ENCODE measurements around the gene IGFBP7. TPM values are rescaled to one million over a fixed set of nuclear protein-coding genes. Genes with fewer than 3 reads are reported as not detected.

Gene IGFBP7
- total RNA-seq, 1 donor from 2014 or later, result 7.6 TPM

GRCh38 chr4:57042711-57043169 lies 67.4 kb downstream of the IGFBP7 start:
- TF ChIP-seq, protein P1, sequence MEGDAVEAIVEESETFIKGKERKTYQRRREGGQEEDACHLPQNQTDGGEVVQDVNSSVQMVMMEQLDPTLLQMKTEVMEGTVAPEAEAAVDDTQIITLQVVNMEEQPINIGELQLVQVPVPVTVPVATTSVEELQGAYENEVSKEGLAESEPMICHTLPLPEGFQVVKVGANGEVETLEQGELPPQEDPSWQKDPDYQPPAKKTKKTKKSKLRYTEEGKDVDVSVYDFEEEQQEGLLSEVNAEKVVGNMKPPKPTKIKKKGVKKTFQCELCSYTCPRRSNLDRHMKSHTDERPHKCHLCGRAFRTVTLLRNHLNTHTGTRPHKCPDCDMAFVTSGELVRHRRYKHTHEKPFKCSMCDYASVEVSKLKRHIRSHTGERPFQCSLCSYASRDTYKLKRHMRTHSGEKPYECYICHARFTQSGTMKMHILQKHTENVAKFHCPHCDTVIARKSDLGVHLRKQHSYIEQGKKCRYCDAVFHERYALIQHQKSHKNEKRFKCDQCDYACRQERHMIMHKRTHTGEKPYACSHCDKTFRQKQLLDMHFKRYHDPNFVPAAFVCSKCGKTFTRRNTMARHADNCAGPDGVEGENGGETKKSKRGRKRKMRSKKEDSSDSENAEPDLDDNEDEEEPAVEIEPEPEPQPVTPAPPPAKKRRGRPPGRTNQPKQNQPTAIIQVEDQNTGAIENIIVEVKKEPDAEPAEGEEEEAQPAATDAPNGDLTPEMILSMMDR (IDR thresholded peaks at IDR 0.05; ENCODE audit: unreplicated experiment), result no peak
- DNase-seq (ENCODE audit: low spot score), result no peak
- H3K27me3 Mint-ChIP-seq (ENCODE audit: unreplicated experiment), result no peaks in the 10 kb centered on the region
- no peaks in the 10 kb centered on the region for H3K36me3 Mint-ChIP-seq (ENCODE audit: low read depth, unreplicated experiment)
- H3K27ac Mint-ChIP-seq (ENCODE audit: unreplicated experiment), result no peak overlapping the region
- no peaks in the 10 kb centered on the region for H3K4me1 Mint-ChIP-seq (ENCODE audit: unreplicated experiment)
- peaks cover 7% of the 10 kb centered on the region for H3K9me3 Mint-ChIP-seq (ENCODE audit: unreplicated experiment)
- H3K4me3 Mint-ChIP-seq (ENCODE audit: unreplicated experiment), result no peak overlapping the region

GRCh38 chr4:57041020-57041419 lies 69.2 kb downstream of the IGFBP7 start:
- Mint-ChIP-seq H3K4me1 (ENCODE audit: unreplicated experiment) (no peaks in the 10 kb centered on the region), H3K27me3 (ENCODE audit: unreplicated experiment) (no peaks in the 10 kb centered on the region), H3K36me3 (ENCODE audit: low read depth, unreplicated experiment) (no peaks in the 10 kb centered on the region), H3K4me3 (ENCODE audit: unreplicated experiment) (no peak overlapping the region), H3K27ac (ENCODE audit: unreplicated experiment) (no peak overlapping the region), H3K9me3 (ENCODE audit: unreplicated experiment) (no peaks in the 10 kb centered on the region)
- TF ChIP-seq, protein P1 (IDR thresholded peaks at IDR 0.05; ENCODE audit: unreplicated experiment), result no peak
- no peak for DNase-seq (ENCODE audit: low spot score)

DNA sequence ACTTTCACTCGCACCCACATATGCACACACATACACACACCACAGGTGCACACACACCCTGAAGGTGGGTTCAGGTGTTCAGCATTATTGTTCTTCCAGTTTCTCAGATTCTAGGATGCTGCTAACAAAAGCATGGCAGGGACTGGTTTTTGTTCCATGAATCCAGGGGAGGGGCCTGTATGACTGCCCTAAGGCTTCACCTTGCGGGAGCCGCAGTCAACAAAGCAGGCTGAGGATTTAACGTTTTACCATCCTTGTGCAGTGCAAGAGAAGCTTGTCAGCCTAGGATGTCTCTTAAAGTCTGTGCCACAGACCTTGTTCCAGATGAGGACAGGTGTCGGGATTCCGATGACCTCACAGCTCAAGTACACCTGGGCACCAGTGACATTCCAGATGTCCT lies 69.7 kb downstream of the IGFBP7 start:
- H3K27me3 Mint-ChIP-seq (ENCODE audit: unreplicated experiment), result no peaks in the 10 kb centered on the region
- no peak overlapping the region for H3K27ac Mint-ChIP-seq (ENCODE audit: unreplicated experiment)
- H3K4me1 Mint-ChIP-seq (ENCODE audit: unreplicated experiment), result no peaks in the 10 kb centered on the region
- H3K9me3 Mint-ChIP-seq (ENCODE audit: unreplicated experiment), result no peaks in the 10 kb centered on the region
- TF ChIP-seq, protein P1 (IDR thresholded peaks at IDR 0.05; ENCODE audit: unreplicated experiment), result no peak
- H3K36me3 Mint-ChIP-seq (ENCODE audit: low read depth, unreplicated experiment), result no peaks in the 10 kb centered on the region
- DNase-seq (ENCODE audit: low spot score), result no peak
- H3K4me3 Mint-ChIP-seq (ENCODE audit: unreplicated experiment), result no peak overlapping the region

DNA sequence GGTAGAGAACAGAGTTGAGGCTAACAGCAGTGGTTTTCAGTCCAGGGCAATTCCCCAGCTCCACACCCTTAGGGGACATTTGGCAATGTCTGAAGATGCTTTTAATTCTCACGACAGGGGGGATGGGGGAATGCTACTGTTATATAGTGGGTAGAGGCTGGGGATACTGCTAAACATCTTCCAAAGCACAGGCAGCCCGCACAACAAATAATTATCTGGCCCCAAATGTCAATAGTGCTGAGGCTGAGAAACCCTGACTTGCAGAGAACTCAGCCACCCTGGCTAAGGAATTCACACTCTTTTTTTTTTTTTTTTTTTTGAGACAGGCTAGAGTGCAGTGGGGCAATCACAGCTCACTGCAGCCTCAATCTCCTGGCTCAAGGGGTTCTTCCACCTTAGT lies 70.8 kb downstream of the IGFBP7 start:
- TF ChIP-seq, protein P1 (IDR thresholded peaks at IDR 0.05; ENCODE audit: unreplicated experiment), result no peak
- DNase-seq (ENCODE audit: low spot score), result no peak
- H3K27me3 Mint-ChIP-seq (ENCODE audit: unreplicated experiment), result no peaks in the 10 kb centered on the region
- H3K9me3 Mint-ChIP-seq (ENCODE audit: unreplicated experiment), result no peaks in the 10 kb centered on the region
- no peak overlapping the region for H3K4me3 Mint-ChIP-seq (ENCODE audit: unreplicated experiment)
- H3K27ac Mint-ChIP-seq (ENCODE audit: unreplicated experiment), result no peak overlapping the region
- H3K4me1 Mint-ChIP-seq (ENCODE audit: unreplicated experiment), result no peaks in the 10 kb centered on the region
- H3K36me3 Mint-ChIP-seq (ENCODE audit: low read depth, unreplicated experiment), result no peaks in the 10 kb centered on the region

DNA sequence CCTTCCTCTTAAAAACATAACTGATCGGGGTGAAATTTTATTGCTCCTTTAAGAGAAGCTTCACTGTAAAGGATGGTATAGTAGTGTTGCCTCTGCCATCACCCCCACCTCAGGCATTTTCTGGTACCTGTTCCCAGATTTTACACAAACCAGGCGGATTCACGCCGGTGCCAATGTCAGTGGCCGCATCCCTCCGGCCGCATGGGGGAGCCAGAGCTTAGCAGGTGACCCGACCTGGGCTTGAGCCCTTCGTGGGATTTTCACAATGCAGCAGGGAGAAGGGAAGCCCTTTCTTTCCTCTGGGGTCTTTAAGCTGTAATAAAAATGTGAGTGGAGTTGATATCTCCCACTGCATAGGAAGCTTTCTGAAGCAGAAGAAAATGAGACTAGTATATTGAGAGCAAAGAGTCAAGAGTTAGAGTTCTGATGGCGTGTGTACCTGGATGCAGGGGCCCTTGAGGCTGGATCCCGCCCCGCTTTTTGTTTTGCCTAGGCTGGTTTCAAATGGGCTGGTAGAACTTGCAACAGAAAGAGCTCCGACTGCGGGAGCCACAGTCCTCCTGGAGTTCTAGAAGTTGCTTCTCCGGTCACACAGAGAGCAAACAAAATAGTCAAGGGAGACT lies 72.1 kb downstream of the IGFBP7 start:
- Mint-ChIP-seq H3K27me3 (ENCODE audit: unreplicated experiment) (no peaks in the 10 kb centered on the region), H3K27ac (ENCODE audit: unreplicated experiment) (no peak overlapping the region), H3K4me3 (ENCODE audit: unreplicated experiment) (no peak overlapping the region), H3K36me3 (ENCODE audit: low read depth, unreplicated experiment) (no peaks in the 10 kb centered on the region), H3K9me3 (ENCODE audit: unreplicated experiment) (no peaks in the 10 kb centered on the region), H3K4me1 (ENCODE audit: unreplicated experiment) (no peaks in the 10 kb centered on the region)
- peak; percentile 84 for DNase-seq (ENCODE audit: low spot score)
- TF ChIP-seq, protein P1 (IDR thresholded peaks at IDR 0.05; ENCODE audit: unreplicated experiment), result peak; percentile 82
